Tibial nerve (tissue), 4 donors: ENCODE measurements around the gene FRMD4A. TPM values are rescaled to one million over a fixed set of nuclear protein-coding genes. Genes with fewer than 3 reads are reported as not detected.
"Not testable (repeated sequence)": the region's sequence is repeated elsewhere in the genome, so short reads cannot be mapped to it uniquely, and the experiment has no call there.

Experiments
- DNase-seq, 2 donors: peaks; one replicate each; pipeline ENCODE4 v3.0.0-alpha.2; 2019; ENCODE audit warnings: low spot score in 2 of 2
- H3K27ac ChIP-seq, 4 donors: fragments of 200-600 bp; sonication (generic) in 3 of 4; one replicate each; pipeline ENCODE4 v1.5.1; 2017 to 2019; ENCODE audit warnings: mild to moderate bottlenecking in 1 of 4
- H3K27me3 ChIP-seq, 2 donors: fragments of 200-600 bp; sonication (generic) in 1 of 2; one replicate each; pipeline versions ENCODE4 v1.5.1 to v1.6.0; 2017 to 2019
- H3K36me3 ChIP-seq, 3 donors: fragments of 200-600 bp; sonication (generic); one replicate each; pipeline ENCODE4 v1.5.1; 2018 to 2019
- H3K4me1 ChIP-seq, 4 donors: fragments of 200-600 bp; sonication (generic) in 3 of 4; one replicate each; pipeline ENCODE4 v1.5.1; 2017 to 2019
- H3K4me3 ChIP-seq, 4 donors: fragments of 200-600 bp; sonication (generic) in 3 of 4; one replicate each; pipeline ENCODE4 v1.5.1; 2017 to 2019; ENCODE audit warnings: mild to moderate bottlenecking in 1 of 4, moderate library complexity in 1 of 4
- H3K9me3 ChIP-seq, 4 donors: fragments of 200-600 bp; sonication (generic) in 3 of 4; one replicate each; pipeline ENCODE4 v1.5.1; 2017 to 2019
- EP300 ChIP-seq, 2 donors: sonication (generic); formaldehyde crosslinking; IDR thresholded peaks; one replicate each; pipeline ENCODE4 v1.6.1; 2017; ENCODE audit warnings: antibody characterized with exemption in 2 of 2, mild to moderate bottlenecking in 1 of 2
- POLR2A ChIP-seq, 2 donors: fragments of 450-650 bp; IDR thresholded peaks; one replicate each; pipeline ENCODE4 v1.6.1; 2017; ENCODE audit warnings: antibody characterized with exemption in 2 of 2, mild to moderate bottlenecking in 2 of 2, moderate library complexity in 2 of 2
- WGBS, 2 donors: methylation state at CpG; one replicate each; pipeline ENCODE4 v1.1.5; 2018; 5-methylcytosine and 5-hydroxymethylcytosine counted together
- total RNA-seq, 4 donors: library from RNA; depleted of rRNA; stranded (reverse); fragments of >200 nt; gene quantifications; one replicate each; pipeline ENCODE4 v1.1.0, GENCODE V29; 2016
- TF ChIP-seq, protein P1 (sequence below), 5 experiments: fragments of 200-600 bp in 3 of 5; fragments of 450-650 bp in 2 of 5; sonication (generic) in 3 of 5; IDR thresholded peaks; one replicate each; pipeline ENCODE4 v1.5.1; 2016 to 2019; ENCODE audit warnings: antibody characterized with exemption in 5 of 5, mild to moderate bottlenecking in 3 of 5, moderate library complexity in 2 of 5

FRMD4A gene
- total RNA-seq, 4 donors from 2014 or later: 39.8 to 89.7 (median 53.9) TPM

DNA sequence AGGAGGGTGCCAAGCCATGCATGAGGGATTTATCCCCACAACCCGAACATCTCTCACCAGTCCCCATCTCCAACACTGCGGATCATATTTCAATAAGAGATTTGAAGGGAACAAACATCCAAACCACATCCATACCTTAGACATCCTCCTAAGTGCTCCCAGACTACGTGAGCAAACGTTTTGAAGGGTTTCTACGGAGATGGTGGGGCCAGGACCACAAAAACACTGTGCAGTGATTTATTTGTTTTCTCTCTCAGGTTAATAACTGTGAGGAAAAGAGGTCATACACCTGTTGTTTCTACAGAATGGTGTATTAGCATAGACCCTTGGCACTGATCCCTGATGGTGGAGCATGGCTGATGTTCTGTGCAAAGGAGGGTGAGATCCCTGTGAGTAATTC, 277.8 kb downstream of the FRMD4A start:
- TF ChIP-seq POLR2A (IDR thresholded peaks at IDR 0.05) (no peak), EP300 (IDR thresholded peaks at IDR 0.05) (no peak)
- TF ChIP-seq, protein P1, sequence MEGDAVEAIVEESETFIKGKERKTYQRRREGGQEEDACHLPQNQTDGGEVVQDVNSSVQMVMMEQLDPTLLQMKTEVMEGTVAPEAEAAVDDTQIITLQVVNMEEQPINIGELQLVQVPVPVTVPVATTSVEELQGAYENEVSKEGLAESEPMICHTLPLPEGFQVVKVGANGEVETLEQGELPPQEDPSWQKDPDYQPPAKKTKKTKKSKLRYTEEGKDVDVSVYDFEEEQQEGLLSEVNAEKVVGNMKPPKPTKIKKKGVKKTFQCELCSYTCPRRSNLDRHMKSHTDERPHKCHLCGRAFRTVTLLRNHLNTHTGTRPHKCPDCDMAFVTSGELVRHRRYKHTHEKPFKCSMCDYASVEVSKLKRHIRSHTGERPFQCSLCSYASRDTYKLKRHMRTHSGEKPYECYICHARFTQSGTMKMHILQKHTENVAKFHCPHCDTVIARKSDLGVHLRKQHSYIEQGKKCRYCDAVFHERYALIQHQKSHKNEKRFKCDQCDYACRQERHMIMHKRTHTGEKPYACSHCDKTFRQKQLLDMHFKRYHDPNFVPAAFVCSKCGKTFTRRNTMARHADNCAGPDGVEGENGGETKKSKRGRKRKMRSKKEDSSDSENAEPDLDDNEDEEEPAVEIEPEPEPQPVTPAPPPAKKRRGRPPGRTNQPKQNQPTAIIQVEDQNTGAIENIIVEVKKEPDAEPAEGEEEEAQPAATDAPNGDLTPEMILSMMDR (IDR thresholded peaks at IDR 0.05): no peak
- Histone ChIP-seq H3K9me3 (peaks cover 0 to 5% (median 0%) of the 10 kb centered on the region in 4 donors), H3K27ac (no peak overlapping the region), H3K27me3 (no peaks in the 10 kb centered on the region), H3K4me1 (peaks cover 0 to 12% (median 3%) of the 10 kb centered on the region in 4 donors), H3K4me3 (no peak overlapping the region), H3K36me3 (no peaks in the 10 kb centered on the region)
- DNase-seq: no peak
- WGBS, 2 donors: 93 to 95% methylated on average over 5 of the region's 5 CpGs

DNA sequence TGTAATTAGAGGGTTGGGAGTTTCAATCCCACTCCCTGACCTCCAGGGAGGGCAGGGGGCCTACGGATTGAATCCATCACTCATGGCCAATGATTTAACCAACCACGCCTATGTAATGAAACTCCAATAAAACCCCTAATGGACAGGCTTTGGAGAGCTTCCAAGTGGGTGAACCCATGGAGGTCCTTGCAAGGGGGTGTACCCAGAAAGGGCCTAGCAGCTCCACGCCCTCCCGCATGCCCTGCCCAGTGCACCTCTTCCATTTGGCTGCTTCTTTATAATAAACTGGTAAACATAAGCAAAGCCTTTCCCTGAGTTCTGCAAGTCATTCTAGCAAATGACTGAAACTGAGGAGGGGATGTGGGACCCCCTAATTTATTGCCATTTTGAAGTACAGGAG, 280.1 kb downstream of the FRMD4A start:
- peaks cover 0 to 5% (median 0%) of the 10 kb centered on the region in 4 donors for H3K9me3 ChIP-seq
- H3K27me3 ChIP-seq: no peaks in the 10 kb centered on the region
- DNase-seq: no peak
- no peak overlapping the region for H3K27ac ChIP-seq
- 71 to 80% methylated on average over 3 to 4 of the region's 4 CpGs for WGBS, 2 donors
- H3K36me3 ChIP-seq: no peaks in the 10 kb centered on the region
- H3K4me3 ChIP-seq: no peak overlapping the region
- H3K4me1 ChIP-seq: no peaks in the 10 kb centered on the region
- TF ChIP-seq POLR2A (IDR thresholded peaks at IDR 0.05) (no peak), EP300 (IDR thresholded peaks at IDR 0.05) (no peak)

DNA sequence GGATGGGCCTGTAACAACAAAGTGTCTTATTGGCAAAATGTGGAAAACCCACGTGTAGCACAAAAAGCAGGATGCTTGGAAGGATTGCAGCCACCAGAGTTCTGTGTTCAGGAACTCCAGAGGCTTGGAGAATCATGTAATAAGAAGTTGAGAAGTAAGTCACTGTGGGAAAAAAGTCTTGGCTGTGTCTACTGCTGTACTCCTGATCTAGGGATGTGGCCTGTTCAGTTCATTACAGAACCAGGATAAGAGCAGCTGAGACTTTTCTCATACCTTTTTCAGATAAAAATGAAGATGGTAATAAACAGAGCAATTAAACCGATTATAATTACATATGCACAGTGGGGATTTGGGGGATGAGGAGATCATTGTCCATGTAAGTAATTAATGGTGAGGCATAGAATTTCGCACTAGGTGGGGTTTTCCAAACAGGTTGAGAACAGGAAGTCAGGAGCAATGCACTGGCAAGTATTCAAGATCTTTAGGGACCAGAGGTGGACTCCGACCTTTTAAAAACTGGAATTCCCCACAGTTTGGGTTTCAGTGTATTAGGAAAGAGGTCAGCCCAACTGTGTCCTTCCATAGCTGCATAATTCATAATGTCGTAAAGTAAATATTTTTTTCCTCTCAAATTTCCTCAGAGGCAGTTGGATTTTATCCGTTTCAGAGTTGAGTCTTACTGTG, 281.7 kb downstream of the FRMD4A start:
- Histone ChIP-seq H3K36me3 (no peaks in the 10 kb centered on the region), H3K9me3 (peaks cover 0 to 5% (median 0%) of the 10 kb centered on the region in 4 donors), H3K27ac (no peak overlapping the region), H3K4me1 (no peaks in the 10 kb centered on the region), H3K27me3 (no peaks in the 10 kb centered on the region), H3K4me3 (no peak overlapping the region)
- no peak for DNase-seq
- 71 to 72% methylated on average over 6 of the region's 6 CpGs for WGBS, 2 donors
- TF ChIP-seq EP300 (IDR thresholded peaks at IDR 0.05): no peak
- TF ChIP-seq, protein P1 (IDR thresholded peaks at IDR 0.05): no peak
- TF ChIP-seq POLR2A (IDR thresholded peaks at IDR 0.05): no peak

DNA sequence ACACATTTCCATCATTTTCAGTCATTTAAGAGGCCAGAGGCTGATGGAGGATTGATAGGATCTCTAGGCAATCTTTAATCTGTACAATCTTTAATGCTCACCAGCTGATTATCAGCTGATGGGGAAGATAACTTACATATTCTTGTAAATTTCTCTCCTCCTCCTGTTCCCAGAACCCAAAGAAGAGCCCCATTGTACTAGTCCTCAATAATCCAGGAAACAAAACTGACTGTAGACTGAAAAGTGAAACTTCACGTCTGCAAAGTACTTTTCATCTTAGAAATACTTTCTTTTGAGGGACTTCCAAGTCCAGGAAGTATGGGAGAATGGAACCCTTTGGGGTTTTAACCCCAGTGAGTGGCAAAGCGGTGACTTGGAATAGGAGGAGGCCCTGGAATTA, 283.3 kb downstream of the FRMD4A start:
- 52 to 60% methylated on average over 2 of the region's 2 CpGs for WGBS, 2 donors
- H3K4me1 ChIP-seq: no peaks in the 10 kb centered on the region
- no peak overlapping the region for H3K4me3 ChIP-seq
- H3K27ac ChIP-seq: no peak overlapping the region
- H3K9me3 ChIP-seq: peaks cover 0 to 5% (median 0%) of the 10 kb centered on the region in 4 donors
- DNase-seq: no peak
- H3K36me3 ChIP-seq: no peaks in the 10 kb centered on the region
- TF ChIP-seq, protein P1 (IDR thresholded peaks at IDR 0.05): no peak
- TF ChIP-seq POLR2A (IDR thresholded peaks at IDR 0.05): no peak
- no peak for TF ChIP-seq EP300 (IDR thresholded peaks at IDR 0.05)
- H3K27me3 ChIP-seq: no peaks in the 10 kb centered on the region

DNA sequence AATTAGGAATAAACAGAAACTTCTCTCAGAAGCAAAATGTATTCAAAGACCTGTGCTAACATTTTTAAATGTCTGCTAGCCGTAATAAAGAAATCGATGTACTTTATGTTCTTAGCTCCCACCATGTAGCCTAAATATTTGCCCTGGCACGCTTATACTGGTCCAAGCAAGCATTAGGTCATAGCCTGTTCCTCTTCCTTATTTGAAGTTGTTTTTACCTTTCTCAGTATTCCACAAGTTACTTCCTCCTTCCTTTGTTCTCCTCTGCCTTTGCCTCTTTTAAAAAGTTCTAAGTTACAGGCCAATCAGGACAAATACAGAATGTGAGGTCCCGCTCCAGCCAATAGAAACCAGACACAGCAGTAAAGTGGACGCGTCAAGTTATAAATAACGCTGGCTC, 288.7 kb downstream of the FRMD4A start:
- not testable (repeated sequence) for DNase-seq, H3K36me3 ChIP-seq, H3K9me3 ChIP-seq, H3K4me3 ChIP-seq, H3K27me3 ChIP-seq
- 75 to 77% methylated on average over 7 of the region's 7 CpGs for WGBS, 2 donors
- Histone ChIP-seq H3K4me1 (peaks cover 3 to 28% (median 21%) of the 10 kb centered on the region in 4 donors), H3K27ac (peak overlapping the region in 3 of 4 donors; percentile 56 to 82 (median 69))

DNA sequence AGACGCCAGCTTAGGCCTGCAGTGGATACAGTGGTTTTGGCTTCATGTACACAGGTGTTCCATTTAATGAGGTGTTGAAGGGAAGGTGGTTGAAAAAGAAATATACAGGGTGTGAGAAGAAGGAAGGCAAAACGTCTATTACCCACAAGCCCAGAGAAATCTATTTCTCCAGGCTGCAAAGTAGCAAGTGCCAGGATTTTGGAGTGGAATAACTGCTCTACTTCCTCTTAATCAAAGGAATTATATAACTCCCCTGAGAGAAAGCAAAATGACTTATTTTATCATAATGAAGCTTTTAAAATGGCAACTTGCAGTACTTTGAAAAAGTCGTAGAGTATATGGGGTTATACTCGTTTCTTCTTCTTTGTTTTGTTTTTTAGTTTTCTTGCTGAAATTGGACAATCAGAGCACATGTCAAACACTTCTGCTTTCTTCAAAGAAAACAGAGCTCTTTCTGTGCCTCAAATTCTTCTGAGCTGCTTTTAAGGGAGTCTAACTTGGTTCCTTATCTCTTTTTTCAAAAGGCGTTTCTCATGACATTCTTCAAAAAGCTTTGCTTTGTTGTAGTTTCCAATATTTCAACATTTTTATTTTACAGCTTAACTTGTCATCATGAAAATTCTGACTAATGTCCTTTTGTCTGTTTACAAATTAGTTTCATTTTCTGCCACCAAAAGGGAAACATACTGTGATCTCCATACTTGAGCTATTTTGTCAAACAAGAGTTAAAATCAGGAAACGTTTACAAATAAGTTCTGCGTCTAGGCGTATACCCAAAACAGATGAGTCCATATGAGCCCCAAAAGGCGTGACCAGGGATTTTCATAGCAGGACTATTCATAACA, 289.7 kb downstream of the FRMD4A start:
- H3K27me3 ChIP-seq: no peaks in the 10 kb centered on the region
- TF ChIP-seq, protein P1 (IDR thresholded peaks at IDR 0.05): no peak
- TF ChIP-seq EP300 (IDR thresholded peaks at IDR 0.05): no peak
- no peak for TF ChIP-seq POLR2A (IDR thresholded peaks at IDR 0.05)
- 5 to 15% methylated on average over 9 of the region's 9 CpGs for WGBS, 2 donors
- H3K4me3 ChIP-seq: no peak overlapping the region
- no peaks in the 10 kb centered on the region for H3K9me3 ChIP-seq
- no peak for DNase-seq
- H3K27ac ChIP-seq: peak overlapping the region; percentile 7 to 82 (median 62)
- no peaks in the 10 kb centered on the region for H3K36me3 ChIP-seq
- H3K4me1 ChIP-seq: peaks cover 3 to 28% (median 21%) of the 10 kb centered on the region in 4 donors
